ENCODE measurements around the gene SQSTM1.

DNA sequence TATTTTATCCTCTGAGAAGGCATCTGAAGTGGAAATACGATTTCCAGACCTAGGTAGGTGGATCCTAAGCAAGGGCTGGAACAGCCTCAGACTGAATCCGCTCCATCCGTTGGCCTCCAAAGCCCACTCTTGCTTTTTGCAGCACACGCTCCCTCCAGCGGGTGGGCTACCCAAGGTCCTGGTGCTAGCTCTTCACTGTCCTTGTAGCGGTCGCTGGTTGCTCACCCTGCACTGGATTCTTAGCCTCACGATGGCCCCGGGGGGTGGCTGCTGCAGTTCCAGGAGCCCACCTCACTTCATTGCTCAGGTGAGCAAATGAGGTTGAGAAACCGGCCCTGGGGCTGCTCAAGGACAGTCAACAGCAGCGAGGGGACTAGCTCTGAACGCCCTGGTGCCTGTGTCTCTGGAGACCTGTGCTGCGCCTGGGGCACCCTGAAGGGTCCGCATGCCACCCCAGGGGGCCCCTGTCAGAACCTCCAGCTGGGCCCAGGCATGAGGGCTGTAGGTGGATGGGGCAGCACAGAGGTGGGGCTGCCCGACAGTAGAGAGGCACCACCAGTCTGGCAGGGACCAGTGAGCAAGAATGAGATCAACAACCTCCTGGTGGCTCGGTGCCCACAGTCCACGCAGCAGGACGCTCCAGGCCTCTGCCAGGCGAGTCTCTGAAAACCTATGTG is 18.4 kb upstream of the SQSTM1 start:
- TF ChIP-seq CTCF (IDR thresholded peaks at IDR 0.05; ENCODE audit: insufficient read depth, low read length) = no peak
- no peak for TF ChIP-seq REST (IDR thresholded peaks at IDR 0.05; ENCODE audit: insufficient replicate concordance, low read depth)
